Panc1 (cell line): Measurements from ENCODE around the gene RAB6B.

ENCODE experiments used
- POLR2AphosphoS5 ChIP-seq: IDR thresholded peaks from 2 replicates; pipeline ENCODE4 v1.6.1; 2012; ENCODE audit warnings: mild to moderate bottlenecking, low read depth, low read length, moderate library complexity
- TCF7L2 ChIP-seq: IDR thresholded peaks from 2 replicates; pipeline ENCODE4 v1.6.1; 2011; ENCODE audit warnings: mild to moderate bottlenecking, low read depth, low read length, inconsistent platforms
- TF ChIP-seq, protein P1 (sequence below): fragments of 450-650 bp; IDR thresholded peaks from 2 replicates; pipeline ENCODE4 v1.5.1; 2017; ENCODE audit warnings: mild to moderate bottlenecking
- TF ChIP-seq, protein P2 (sequence below), 2 experiments: IDR thresholded peaks; 2 replicates each; pipeline ENCODE4 v1.6.1; 2011 to 2012; ENCODE audit warnings: low read depth in 2 of 2, control low read depth in 1 of 2, low read length in 1 of 2, mild to moderate bottlenecking in 1 of 2, moderate library complexity in 1 of 2; ENCODE audit not compliant: insufficient read depth in 1 of 2

DNA sequence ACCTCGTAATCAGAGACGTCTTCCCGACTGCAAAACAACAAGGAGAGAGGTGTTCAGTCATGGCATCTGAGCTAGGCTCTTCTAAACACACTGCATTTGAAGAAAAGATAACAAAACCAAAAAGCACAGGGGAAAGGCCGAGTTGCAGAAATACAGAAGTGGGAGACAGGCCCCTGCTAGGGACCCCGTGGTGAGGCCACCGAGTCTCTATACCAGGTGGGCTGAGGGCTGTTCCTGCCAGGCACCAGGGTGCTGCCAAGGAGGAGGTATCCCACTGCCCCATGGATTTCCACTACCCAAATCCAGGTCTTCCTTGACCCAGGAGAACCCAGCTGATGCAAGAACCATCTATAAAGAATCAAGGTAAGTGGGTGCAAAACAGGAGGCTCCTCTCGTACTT lies 31.1 kb downstream of the RAB6B start:
- TF ChIP-seq POLR2AphosphoS5 (no peak), TCF7L2 (no peak)
- TF ChIP-seq, protein P1, sequence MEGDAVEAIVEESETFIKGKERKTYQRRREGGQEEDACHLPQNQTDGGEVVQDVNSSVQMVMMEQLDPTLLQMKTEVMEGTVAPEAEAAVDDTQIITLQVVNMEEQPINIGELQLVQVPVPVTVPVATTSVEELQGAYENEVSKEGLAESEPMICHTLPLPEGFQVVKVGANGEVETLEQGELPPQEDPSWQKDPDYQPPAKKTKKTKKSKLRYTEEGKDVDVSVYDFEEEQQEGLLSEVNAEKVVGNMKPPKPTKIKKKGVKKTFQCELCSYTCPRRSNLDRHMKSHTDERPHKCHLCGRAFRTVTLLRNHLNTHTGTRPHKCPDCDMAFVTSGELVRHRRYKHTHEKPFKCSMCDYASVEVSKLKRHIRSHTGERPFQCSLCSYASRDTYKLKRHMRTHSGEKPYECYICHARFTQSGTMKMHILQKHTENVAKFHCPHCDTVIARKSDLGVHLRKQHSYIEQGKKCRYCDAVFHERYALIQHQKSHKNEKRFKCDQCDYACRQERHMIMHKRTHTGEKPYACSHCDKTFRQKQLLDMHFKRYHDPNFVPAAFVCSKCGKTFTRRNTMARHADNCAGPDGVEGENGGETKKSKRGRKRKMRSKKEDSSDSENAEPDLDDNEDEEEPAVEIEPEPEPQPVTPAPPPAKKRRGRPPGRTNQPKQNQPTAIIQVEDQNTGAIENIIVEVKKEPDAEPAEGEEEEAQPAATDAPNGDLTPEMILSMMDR: no peak
- TF ChIP-seq, protein P2, sequence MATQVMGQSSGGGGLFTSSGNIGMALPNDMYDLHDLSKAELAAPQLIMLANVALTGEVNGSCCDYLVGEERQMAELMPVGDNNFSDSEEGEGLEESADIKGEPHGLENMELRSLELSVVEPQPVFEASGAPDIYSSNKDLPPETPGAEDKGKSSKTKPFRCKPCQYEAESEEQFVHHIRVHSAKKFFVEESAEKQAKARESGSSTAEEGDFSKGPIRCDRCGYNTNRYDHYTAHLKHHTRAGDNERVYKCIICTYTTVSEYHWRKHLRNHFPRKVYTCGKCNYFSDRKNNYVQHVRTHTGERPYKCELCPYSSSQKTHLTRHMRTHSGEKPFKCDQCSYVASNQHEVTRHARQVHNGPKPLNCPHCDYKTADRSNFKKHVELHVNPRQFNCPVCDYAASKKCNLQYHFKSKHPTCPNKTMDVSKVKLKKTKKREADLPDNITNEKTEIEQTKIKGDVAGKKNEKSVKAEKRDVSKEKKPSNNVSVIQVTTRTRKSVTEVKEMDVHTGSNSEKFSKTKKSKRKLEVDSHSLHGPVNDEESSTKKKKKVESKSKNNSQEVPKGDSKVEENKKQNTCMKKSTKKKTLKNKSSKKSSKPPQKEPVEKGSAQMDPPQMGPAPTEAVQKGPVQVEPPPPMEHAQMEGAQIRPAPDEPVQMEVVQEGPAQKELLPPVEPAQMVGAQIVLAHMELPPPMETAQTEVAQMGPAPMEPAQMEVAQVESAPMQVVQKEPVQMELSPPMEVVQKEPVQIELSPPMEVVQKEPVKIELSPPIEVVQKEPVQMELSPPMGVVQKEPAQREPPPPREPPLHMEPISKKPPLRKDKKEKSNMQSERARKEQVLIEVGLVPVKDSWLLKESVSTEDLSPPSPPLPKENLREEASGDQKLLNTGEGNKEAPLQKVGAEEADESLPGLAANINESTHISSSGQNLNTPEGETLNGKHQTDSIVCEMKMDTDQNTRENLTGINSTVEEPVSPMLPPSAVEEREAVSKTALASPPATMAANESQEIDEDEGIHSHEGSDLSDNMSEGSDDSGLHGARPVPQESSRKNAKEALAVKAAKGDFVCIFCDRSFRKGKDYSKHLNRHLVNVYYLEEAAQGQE (IDR thresholded peaks at IDR 0.05; ENCODE audit: insufficient read depth in 1 of 2, low read depth in 2 of 2, low read length in 1 of 2): no peak
